Osteoblast (primary cell): ENCODE data around the gene GNAZ. TPM values are rescaled to one million over a fixed set of nuclear protein-coding genes. Genes with fewer than 3 reads are reported as not detected.
"Not testable (repeated sequence)": the region's sequence is repeated elsewhere in the genome, so short reads cannot be mapped to it uniquely, and the experiment has no call there.

ENCODE experiments used
- DNase-seq: peaks from one replicate; pipeline ENCODE4 v3.0.0; 2011; ENCODE audit warnings: low spot score, mixed read lengths; ENCODE audit not compliant: insufficient read length; ENCODE audit errors: missing footprints
- H2AFZ ChIP-seq: 2 replicates; pipeline ENCODE4 v1.6.0; 2011; ENCODE audit warnings: mild to moderate bottlenecking, low read length
- H3K27ac ChIP-seq: 2 replicates; pipeline ENCODE4 v1.5.1; 2011; ENCODE audit warnings: mild to moderate bottlenecking, low read depth, low read length, moderate library complexity
- H3K27me3 ChIP-seq: 2 replicates; pipeline ENCODE4 v1.6.0; 2012; ENCODE audit warnings: mild to moderate bottlenecking, control low read depth, inconsistent platforms, low read length, moderate library complexity; ENCODE audit not compliant: insufficient read depth
- H3K36me3 ChIP-seq: 2 replicates; pipeline ENCODE4 v1.5.1; 2011; ENCODE audit warnings: mild to moderate bottlenecking, low read length, control low read depth, moderate library complexity; ENCODE audit not compliant: insufficient read depth
- H3K4me1 ChIP-seq: 2 replicates; pipeline ENCODE4 v1.5.1; 2011; ENCODE audit warnings: mild to moderate bottlenecking, low read length, control low read depth, moderate library complexity; ENCODE audit not compliant: insufficient read depth
- H3K4me2 ChIP-seq: 2 replicates; pipeline ENCODE4 v1.6.0; 2011; ENCODE audit warnings: mild to moderate bottlenecking, low read length; ENCODE audit not compliant: insufficient read depth
- H3K4me3 ChIP-seq: fragments of 200-600 bp; sonication (generic); 3 replicates; pipeline ENCODE4 v1.5.1; 2012; ENCODE audit warnings: mild to moderate bottlenecking, low read length, inconsistent platforms; ENCODE audit not compliant: insufficient read depth
- H3K79me2 ChIP-seq: 2 replicates; pipeline ENCODE4 v1.6.0; 2012; ENCODE audit warnings: mild to moderate bottlenecking, low read length, control low read depth, inconsistent platforms; ENCODE audit not compliant: insufficient read depth
- H3K9me3 ChIP-seq: 2 replicates; pipeline ENCODE4 v1.5.1; 2011; ENCODE audit warnings: low read depth, low read length, control low read depth
- H4K20me1 ChIP-seq: 2 replicates; pipeline ENCODE4 v1.6.0; 2012; ENCODE audit warnings: mild to moderate bottlenecking, low read length, control low read depth; ENCODE audit not compliant: insufficient read depth
- total RNA-seq: library from RNA; depleted of rRNA; stranded (reverse); fragments of >200 nt; gene quantifications from 2 replicates; pipeline ENCODE4 v1.2.3, GENCODE V29; 2012
- TF ChIP-seq, protein P1 (sequence below): IDR thresholded peaks from 2 replicates; pipeline ENCODE4 v1.5.1; 2011; ENCODE audit warnings: mild to moderate bottlenecking, low read depth, low read length, moderate library complexity; ENCODE audit errors: extremely low read depth

GNAZ gene
- total RNA-seq, 1 donor = 0.72 TPM

DNA sequence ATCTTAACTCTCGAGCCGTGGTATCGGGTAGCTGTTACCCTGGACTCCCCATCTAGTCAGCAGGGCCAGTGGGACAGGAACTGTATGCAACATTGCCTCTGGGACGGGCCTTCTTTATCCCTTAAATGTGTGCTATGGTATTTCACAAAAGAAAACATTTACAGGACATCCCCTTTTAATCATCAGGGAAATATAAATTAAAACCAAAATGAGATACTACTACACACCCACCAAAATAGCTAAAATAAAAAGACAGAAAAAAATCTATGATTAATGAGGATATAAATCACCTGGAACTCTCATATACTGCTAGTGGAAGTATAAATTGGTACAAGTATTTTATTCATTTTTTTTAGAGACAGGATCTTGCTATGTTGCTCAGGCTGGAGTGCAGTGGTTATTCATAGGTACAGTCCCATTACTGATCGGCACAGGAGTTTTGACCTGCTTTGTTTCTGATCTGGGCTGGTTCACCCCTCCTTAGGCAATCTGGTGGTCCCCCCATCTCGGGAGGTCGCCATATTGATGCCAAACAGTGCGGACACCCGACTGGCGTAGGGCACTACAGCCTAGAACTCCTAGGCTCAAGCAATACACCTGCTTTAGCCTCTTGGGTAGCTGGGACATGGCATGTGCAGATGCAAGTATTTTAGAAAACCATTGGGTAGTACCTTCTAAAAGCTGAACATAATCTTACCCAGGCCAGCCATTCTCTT lies 62.2 kb downstream of the GNAZ start:
- Histone ChIP-seq H3K36me3 (no peaks in the 10 kb centered on the region), H3K9me3 (no peaks in the 10 kb centered on the region), H4K20me1 (no peaks in the 10 kb centered on the region), H3K79me2 (no peaks in the 10 kb centered on the region), H2AFZ (no peak overlapping the region), H3K4me1 (no peaks in the 10 kb centered on the region), H3K4me2 (no peak overlapping the region), H3K27ac (no peak overlapping the region), H3K4me3 (no peak overlapping the region), H3K27me3 (no peaks in the 10 kb centered on the region)
- no peak for DNase-seq
- TF ChIP-seq, protein P1, sequence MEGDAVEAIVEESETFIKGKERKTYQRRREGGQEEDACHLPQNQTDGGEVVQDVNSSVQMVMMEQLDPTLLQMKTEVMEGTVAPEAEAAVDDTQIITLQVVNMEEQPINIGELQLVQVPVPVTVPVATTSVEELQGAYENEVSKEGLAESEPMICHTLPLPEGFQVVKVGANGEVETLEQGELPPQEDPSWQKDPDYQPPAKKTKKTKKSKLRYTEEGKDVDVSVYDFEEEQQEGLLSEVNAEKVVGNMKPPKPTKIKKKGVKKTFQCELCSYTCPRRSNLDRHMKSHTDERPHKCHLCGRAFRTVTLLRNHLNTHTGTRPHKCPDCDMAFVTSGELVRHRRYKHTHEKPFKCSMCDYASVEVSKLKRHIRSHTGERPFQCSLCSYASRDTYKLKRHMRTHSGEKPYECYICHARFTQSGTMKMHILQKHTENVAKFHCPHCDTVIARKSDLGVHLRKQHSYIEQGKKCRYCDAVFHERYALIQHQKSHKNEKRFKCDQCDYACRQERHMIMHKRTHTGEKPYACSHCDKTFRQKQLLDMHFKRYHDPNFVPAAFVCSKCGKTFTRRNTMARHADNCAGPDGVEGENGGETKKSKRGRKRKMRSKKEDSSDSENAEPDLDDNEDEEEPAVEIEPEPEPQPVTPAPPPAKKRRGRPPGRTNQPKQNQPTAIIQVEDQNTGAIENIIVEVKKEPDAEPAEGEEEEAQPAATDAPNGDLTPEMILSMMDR = no peak

GRCh38 chr22:23133922-23134321 lies 63.6 kb downstream of the GNAZ start:
- H3K27me3 ChIP-seq = no peaks in the 10 kb centered on the region
- no peaks in the 10 kb centered on the region for H3K36me3 ChIP-seq
- H2AFZ ChIP-seq = no peak overlapping the region
- no peak overlapping the region for H3K27ac ChIP-seq
- H4K20me1 ChIP-seq = no peaks in the 10 kb centered on the region
- H3K4me2 ChIP-seq = no peak overlapping the region
- no peaks in the 10 kb centered on the region for H3K79me2 ChIP-seq
- no peaks in the 10 kb centered on the region for H3K9me3 ChIP-seq
- DNase-seq = no peak
- no peak overlapping the region for H3K4me3 ChIP-seq
- TF ChIP-seq, protein P1 = no peak
- H3K4me1 ChIP-seq = peaks cover 12% of the 10 kb centered on the region

DNA sequence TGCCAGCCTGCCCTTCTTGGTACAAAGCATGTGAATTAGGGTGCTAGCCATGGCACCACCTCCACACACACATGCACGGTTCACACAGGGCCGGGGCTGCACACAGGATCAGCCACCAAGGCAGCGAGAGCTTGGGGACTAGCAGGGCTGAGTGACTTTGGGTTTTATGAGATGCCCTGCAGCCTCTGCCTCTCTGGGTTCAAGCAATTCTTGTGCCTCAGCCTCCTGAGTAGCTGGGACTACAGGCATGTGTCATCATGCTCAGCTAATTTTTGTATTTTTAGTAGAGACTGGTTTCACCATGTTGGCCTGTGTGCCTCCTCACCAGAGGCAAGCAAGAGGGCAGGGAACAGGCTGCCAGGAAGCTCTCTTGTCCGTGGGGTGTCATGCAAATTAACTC lies 66.7 kb downstream of the GNAZ start:
- DNase-seq, H2AFZ ChIP-seq, H3K79me2 ChIP-seq, H3K4me2 ChIP-seq, H4K20me1 ChIP-seq, H3K27me3 ChIP-seq, H3K9me3 ChIP-seq, H3K27ac ChIP-seq, H3K36me3 ChIP-seq, H3K4me3 ChIP-seq: not testable (repeated sequence)
- peaks cover 12% of the 10 kb centered on the region for H3K4me1 ChIP-seq

DNA sequence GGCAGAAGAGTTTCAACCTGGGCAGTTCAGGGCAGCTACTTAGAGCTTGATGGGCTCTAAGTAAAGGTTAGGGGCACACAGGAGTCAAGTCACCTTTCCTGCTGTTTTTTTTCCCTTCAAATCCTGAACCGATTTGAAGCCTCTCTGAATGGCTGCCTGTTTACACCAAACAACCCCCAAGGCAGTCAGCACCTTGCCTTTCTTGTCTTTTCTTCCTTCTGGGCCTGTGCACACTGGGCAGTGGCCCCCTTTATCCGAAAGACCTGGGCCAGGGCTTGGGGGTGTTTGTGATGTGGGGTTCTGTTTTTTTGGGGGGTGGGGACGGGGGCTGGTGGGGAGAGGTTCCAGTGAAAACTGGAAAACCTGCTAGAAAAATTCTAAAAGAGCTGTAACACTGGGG lies 67.1 kb downstream of the GNAZ start:
- no peak for DNase-seq
- no peaks in the 10 kb centered on the region for H3K27me3 ChIP-seq
- H3K9me3 ChIP-seq = no peaks in the 10 kb centered on the region
- H3K36me3 ChIP-seq = no peaks in the 10 kb centered on the region
- H3K27ac ChIP-seq = no peak overlapping the region
- TF ChIP-seq, protein P1 = no peak
- H3K4me1 ChIP-seq = peaks cover 12% of the 10 kb centered on the region
- no peak overlapping the region for H3K4me3 ChIP-seq
- H3K79me2 ChIP-seq = no peaks in the 10 kb centered on the region
- H2AFZ ChIP-seq = no peak overlapping the region
- H4K20me1 ChIP-seq = no peaks in the 10 kb centered on the region
- no peak overlapping the region for H3K4me2 ChIP-seq
